ENCODE results near the gene SSTR4.
"Not testable (repeated sequence)": the region's sequence is repeated elsewhere in the genome, so short reads cannot be mapped to it uniquely, and the experiment has no call there.

The SSTR4 gene, protein sequence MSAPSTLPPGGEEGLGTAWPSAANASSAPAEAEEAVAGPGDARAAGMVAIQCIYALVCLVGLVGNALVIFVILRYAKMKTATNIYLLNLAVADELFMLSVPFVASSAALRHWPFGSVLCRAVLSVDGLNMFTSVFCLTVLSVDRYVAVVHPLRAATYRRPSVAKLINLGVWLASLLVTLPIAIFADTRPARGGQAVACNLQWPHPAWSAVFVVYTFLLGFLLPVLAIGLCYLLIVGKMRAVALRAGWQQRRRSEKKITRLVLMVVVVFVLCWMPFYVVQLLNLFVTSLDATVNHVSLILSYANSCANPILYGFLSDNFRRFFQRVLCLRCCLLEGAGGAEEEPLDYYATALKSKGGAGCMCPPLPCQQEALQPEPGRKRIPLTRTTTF

GRCh38 chr20:23034721-23035671 is at the start of gene SSTR4:
Gene SSTR4 (plus strand): TSS chr20:23035312. CDS start chr20:23035484, 172 bp downstream.
- ATAC-seq: no peak

DNA sequence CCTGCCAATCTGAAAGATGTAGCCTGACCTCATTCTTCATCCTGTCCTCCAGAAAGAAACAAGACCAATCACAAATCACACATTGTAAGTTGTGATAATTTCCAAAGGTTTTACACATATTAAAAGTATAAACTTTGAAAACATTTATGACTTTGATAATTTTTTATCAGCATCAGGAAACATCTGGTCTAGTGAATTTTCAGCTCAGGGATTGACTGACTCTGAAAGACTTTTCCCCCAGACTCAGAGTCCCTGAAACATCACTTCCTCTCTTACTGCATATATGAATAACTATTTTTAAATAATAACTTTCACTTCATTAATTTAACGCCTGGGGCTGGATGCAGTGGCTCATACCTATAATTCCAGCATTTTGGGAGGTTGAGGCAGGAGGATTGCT is 48.5 kb upstream of the SSTR4 start:
- no peak for ATAC-seq

DNA sequence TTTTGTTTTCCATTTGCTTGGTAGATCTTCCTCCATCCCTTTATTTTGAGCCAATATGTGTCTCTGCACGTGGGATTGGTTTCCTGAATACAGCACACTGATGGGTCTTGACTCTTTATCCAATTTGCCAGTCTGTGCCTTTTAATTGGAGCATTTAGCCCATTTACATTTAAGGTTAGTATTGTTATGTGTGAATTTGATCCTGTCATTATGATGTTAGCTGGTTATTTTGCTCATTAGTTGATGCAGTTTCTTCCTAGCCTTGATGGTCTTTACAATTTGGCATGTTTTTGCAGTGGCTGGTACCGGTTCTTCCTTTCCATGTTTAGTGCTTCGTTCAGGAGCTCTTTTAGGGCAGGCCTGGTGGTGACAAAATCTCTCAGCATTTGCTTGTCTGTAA is 43.7 kb upstream of the SSTR4 start:
- not testable (repeated sequence) for ATAC-seq

DNA sequence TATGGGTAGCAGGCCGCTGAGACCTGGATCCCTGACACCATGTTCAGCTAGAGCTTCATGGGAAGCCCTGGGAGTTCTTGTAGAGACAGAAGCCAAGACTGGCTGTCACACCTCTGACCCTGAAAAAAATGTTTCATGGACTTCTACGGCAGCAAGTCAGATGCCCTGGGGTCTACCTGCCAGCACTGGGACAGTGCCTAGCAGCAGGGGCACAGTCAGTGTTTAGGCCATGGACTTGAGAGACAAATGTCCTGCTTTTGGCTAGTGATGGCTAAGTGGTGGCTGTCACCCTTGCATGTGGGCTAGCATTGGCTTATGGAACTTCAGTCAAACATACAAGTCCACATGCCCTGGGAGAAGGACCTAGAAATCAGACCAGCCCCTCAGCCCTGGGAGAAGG is 41.3 kb upstream of the SSTR4 start:
- ATAC-seq: no peak

DNA sequence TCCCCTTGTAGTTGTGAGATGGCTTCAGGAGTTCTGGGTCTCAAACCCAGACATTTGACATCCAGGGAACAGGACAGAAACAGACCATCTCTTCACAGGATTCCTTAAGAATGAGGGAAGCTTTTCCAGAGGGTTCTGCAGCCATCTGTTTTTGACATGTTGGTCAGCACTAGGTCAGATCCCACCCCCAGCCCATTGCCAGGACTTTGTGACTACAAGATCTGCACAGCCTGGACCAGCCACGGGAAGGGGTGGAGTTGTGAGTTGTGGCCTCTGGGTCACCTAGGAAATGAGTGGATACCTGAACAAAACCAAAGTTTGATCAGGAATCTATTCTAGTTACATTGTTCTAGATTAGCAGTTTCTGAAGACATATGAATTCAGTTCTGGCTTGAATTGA is 39.2 kb upstream of the SSTR4 start:
- no peak for ATAC-seq

DNA sequence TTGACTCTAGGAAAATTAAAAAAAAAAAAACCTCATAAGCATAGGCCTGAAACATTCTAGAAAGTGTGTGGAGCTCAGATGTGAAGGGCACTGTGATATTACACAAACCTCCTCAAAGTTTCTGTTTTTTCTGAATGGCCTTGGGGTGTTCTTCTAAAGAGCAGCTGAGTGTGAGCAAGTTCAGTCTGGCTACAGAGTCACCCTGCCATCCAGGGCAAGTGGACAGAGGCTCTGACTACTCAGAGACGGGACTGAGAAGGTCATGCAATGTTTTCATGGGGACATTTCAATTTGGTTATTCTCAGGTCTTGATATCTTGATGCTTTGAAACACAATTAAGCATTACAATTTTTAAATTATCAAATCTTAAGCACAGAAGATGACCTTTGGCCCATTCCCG is 36.6 kb upstream of the SSTR4 start:
- no peak for ATAC-seq

- no peak for ATAC-seq
Measured at GRCh38 chr20:22999756-23000155, 35.4 kb upstream of the SSTR4 start.

- ATAC-seq: no peak
Measured at GRCh38 chr20:23000232-23000947, 34.7 kb upstream of the SSTR4 start.

DNA sequence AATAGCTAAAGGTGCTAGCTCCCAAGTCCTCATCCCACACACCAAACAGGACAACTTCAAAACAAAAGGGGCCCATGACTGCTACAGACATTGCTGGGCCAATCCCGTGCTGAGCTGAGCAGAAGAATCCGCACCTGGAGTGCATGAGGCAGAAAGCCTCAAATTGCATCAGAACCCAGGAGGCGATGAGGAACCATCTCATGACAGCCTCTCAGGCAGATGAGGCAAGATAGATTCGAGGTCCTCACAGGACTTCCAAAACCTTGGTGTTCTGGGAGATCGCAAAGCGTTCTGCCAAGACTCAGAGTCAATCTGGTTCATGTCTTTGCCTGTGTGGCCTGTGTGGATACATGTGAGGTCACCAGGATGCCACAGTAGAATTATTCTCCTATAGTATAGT is 32.8 kb upstream of the SSTR4 start:
- ATAC-seq: no peak

DNA sequence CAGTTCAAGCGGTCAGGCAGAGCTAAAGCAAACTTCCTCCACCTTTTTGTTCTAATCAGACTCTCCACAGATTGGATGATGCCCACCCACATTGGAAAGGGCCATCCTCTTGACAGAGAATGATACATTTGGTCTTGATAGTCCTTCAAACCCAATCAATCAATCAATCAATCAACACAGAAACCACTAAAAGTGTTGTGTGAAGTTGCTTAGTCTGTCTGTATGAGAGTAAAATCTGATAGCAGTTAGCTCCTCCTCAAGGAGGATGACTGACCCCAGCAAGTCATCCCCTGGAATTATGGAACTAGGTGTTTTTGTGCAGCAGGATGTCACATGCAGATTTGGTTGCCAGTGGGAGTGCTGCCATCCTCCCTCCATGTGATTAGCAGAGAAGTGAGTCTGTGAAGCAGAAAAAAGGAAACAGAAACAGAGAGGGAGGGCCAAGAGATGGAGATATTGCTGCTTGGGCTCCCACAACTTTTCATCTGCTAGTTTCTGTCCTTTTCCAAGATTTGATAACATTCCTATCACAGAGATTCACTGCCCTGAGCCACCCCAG is 32.0 kb upstream of the SSTR4 start:
- ATAC-seq: no peak

DNA sequence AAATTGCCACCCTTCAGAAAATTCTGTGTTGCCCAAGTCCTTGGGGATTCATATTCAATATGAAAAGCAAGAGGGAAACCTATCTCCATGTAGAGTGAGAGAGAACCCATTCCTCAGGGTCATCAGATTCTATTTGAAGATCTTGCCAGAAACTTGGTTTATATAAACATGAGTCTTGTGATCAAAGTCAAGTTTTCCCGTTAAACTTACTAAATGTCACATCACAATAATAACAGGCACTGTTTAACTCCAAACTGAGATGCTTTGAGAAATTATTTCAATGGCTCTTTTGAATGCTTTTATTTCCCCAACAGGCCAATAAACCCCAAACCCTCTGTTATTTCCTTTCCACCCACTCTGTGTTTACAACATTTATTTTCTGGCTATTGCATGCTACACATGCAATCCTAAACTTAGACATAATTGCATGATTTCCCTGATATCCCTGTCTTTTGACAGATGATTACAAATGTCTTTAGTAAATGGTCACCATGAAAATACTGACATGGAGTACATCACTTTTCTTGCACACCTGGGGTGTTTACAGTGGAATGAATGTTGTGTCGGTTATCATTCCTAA is 31.1 kb upstream of the SSTR4 start:
- ATAC-seq: no peak

DNA sequence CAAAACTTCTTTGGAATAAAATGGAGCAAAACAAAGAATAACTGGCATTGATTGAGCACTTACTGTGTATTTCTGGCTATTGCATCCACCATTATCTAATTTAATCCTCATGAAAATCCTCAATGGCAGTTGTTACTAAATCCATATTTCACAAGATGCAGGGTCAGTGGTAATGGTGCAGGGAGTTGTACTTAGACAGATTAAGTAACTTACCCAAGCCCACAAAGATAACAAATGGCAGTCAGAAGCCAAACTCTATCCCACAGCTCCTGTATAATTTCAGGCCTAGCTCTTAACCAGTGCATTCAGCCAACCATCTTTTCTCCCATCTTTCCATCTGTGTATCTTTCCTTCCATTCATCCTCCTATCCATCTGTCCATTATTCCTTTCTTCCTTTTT is 29.3 kb upstream of the SSTR4 start:
- no peak for ATAC-seq

GRCh38 chr20:23007462-23007861 is 27.6 kb upstream of the SSTR4 start:
- no peak for ATAC-seq

DNA sequence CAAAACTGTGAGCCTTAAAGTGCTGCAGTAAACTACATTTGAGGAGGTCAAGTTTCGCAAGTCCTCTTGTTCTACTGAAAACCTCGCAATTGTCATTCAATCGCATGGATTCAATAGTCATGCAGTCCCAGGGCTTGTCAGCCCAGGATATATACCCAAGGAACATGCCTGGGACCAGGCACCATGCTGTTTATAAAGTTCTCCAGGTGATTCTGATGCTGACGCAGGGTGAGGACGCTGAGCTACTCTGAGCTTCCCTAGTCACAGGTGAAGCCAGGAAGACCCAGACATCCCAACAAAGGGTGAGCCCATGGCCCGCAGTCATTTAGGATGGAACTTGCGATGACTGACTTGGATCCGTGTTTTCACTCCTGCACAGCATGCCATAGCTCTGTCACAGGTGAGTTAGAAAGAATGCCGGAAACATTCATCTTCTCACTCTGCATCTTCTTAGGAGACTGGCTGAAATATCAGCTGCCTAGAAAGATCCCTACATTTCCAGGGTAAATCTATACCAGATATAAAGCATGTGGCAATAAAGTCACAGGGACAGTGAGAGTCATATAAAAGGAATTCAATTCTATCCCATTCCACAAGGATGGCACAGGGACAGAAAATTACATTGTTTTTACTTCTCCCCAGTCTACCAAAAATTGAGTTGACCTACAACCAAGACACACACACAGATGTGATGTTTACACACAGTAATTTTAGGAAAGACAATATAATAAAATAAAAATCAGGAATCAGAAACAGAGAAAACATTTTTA is 27.0 kb upstream of the SSTR4 start:
- ATAC-seq: no peak

DNA sequence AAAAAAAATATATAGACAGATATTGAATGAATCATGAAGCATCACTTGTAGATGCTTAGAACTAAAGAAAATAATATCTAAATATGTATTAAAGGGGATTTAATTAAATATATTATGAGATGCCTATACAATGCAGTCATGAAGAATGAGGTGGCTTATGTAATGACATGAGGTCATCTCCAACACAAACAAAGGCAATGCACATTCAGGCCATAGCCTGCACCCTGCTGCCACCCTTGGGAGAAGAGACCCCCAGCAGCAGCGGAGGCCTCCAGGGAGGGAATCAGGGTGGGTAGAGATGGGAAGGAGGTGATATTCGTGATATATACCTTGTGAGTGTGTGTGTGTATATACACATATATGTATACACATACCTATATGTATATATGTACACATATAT is 26.4 kb upstream of the SSTR4 start:
- ATAC-seq: no peak

- ATAC-seq: no peak
Measured at GRCh38 chr20:23009636-23010035, 25.5 kb upstream of the SSTR4 start.

- ATAC-seq: no peak
Measured at GRCh38 chr20:23010096-23010495, 25.0 kb upstream of the SSTR4 start.

DNA sequence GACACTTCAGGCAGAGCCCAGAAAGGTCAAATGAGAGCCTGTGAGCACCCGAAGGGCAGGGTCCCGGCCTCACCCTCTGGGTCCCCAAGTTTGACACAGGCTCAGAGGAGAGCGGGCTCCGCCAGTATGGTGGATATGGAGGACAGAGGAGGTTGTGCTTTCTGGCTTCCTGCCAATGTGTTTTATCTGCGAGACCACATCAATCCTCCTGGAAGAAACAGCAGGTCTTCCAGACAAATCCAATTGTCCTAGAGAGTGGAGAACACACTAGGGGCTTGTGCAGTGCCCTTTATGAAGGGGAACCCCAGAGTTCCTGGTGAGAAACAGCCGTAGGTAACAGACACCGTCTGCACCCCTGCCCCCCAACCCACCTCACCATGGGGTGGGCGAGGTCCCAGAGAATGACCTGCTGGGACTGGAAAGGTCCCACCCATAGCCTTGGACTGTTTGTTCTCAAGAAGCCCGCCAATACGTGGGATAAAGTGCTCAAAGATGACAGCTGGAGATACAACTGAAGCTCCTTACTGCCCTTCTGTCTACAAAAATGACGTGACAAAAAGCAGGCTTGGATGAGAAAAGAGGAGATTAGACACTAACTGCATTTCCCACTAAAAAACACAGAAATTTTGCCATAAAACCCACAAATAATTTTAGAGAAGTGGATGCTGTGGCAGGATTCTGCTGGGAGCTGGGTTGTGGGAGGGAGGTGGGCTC is 23.9 kb upstream of the SSTR4 start:
- ATAC-seq: no peak

DNA sequence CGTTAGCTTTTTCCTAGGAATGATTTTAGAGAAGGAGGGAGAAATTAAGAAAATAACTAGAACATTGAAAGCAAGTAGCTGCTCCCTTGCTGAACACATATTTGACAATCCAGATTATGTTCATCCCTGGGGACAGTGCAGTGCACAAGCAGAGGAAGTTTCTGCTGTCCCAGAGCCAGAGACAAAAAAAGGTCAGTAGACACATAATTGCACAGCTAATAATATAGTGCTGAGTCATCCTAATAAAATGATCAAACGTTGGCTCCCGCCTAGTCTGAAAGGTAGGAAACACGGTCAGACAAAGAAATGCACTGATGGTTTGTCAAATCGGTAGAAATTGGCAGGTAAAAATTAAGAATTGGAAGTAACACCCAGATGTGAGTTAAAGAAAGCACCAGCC is 21.7 kb upstream of the SSTR4 start:
- ATAC-seq: no peak

DNA sequence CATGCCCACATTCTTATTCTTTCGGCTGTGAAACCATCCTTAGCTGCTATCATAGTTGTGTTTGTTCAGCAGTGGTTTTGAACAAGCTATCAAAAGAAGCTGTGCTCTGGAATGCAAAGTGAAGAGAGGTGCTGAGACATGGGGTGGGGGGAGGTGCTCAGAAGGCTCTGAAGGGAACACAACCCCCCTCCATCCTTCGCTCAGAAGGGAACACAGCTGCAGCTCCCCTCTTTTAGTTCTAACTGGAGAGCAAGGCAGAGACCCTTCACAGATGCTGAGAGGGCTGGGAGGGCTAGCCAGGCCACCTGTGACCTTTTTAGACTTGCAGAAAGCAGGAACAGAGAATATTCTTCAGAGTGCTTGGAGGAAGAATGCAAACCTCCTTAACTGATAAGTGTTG is 17.6 kb upstream of the SSTR4 start:
- ATAC-seq: no peak

- no peak for ATAC-seq
Measured at GRCh38 chr20:23018432-23018831, 16.7 kb upstream of the SSTR4 start.
